HepG2 (cell line): ENCODE results near the gene ILKAP. TPM values are rescaled to one million over a fixed set of nuclear protein-coding genes. Genes with fewer than 3 reads are reported as not detected.
A peak's percentile ranks its signal among the peaks of the same experiment; 100 is the strongest.

ENCODE experiments used
- ATAC-seq: fragments of 200-7000 bp; cut with Tn5 transposase; 3 replicates; pipeline ENCODE4 v1.9.1; 2020; ENCODE audit warnings: mild to moderate bottlenecking, moderate library complexity
- Bru-seq: library from RNA; stranded (reverse); fragments of 400-500 nt; gene quantifications from one replicate; lab custom pipeline; 2021; lab: Mats Ljungman, UMichigan
- BruChase-seq, 2 experiments: library from RNA; stranded (reverse); fragments of 400-500 nt; gene quantifications; one replicate each; lab custom pipeline; 2021; lab: Mats Ljungman, UMichigan
- BruUV-seq: library from RNA; stranded (reverse); fragments of 400-500 nt; replicated peaks from 2 replicates; lab custom pipeline; 2021; lab: Mats Ljungman, UMichigan
- CTCF ChIA-PET: fragments of 300-600 bp; formaldehyde crosslinking; extraction: SDS; loops from one replicate; lab custom pipeline; 2021; ENCODE audit warnings: low total read pairs, inconsistent platforms, low intra/inter-chr PET ratio; lab: Yijun Ruan, JAX
- POLR2A ChIA-PET: fragments of 350-600 bp; sonication (Branson Sonifier 250); formaldehyde crosslinking; loops from one replicate; lab custom pipeline; 2020; ENCODE audit warnings: antibody characterized with exemption, inconsistent platforms; lab: Yijun Ruan, JAX
- DNase-seq: peaks from one replicate; pipeline ENCODE4 v3.0.0-alpha.2; 2015; ENCODE audit warnings: low spot score
- FAIRE-seq: peaks from 3 replicates; lab custom pipeline; 2011; peaks lifted over from hg19 to GRCh38; lab: Jason Lieb, UNC
- H2AFZ ChIP-seq: one replicate; pipeline ENCODE4 v1.6.1; 2011; ENCODE audit warnings: low read length, inconsistent platforms
- H3K27ac ChIP-seq: fragments of 300-600 bp; 3 replicates; pipeline ENCODE4 v1.8.0; 2011; ENCODE audit warnings: mixed run types, mild to moderate bottlenecking, mixed read lengths, low read length, inconsistent platforms; ENCODE audit not compliant: insufficient read depth; ENCODE audit errors: extremely low read length
- H3K27me3 ChIP-seq, 2 experiments: fragments of 200-600 bp in 1 of 2; 2 replicates in 1 of 2; 3 replicates in 1 of 2; pipeline versions ENCODE4 v1.6.0 to v1.8.0; 2011; ENCODE audit warnings: low read length in 2 of 2, mild to moderate bottlenecking in 2 of 2, moderate library complexity in 2 of 2, inconsistent platforms in 1 of 2; ENCODE audit not compliant: insufficient read depth in 2 of 2, control insufficient read depth in 1 of 2
- H3K36me3 ChIP-seq, 2 experiments: fragments of 200-600 bp in 1 of 2; replicated peaks in 1 of 2; 2 replicates in 1 of 2; 3 replicates in 1 of 2; pipeline versions ENCODE4 v1.5.1 to v1.8.0; 2011; ENCODE audit warnings: low read length in 2 of 2, inconsistent platforms in 1 of 2; ENCODE audit not compliant: insufficient read depth in 2 of 2, control insufficient read depth in 1 of 2
- H3K4me1 ChIP-seq: 2 replicates; pipeline ENCODE4 v1.5.1; 2012; ENCODE audit warnings: low read length, inconsistent platforms; ENCODE audit not compliant: insufficient read depth
- H3K4me2 ChIP-seq: 2 replicates; pipeline ENCODE4 v1.6.0; 2011; ENCODE audit warnings: low read depth, low read length, inconsistent platforms
- H3K4me3 ChIP-seq, 3 experiments: fragments of 200-600 bp in 1 of 3; sonication (generic), shearing (Covaris generic) in 1 of 3; replicated peaks in 1 of 3; 2 replicates each; pipeline ENCODE4 v1.5.1; 2011 to 2016; ENCODE audit warnings: low read length in 3 of 3, inconsistent platforms in 2 of 3, low read depth in 2 of 3, mild to moderate bottlenecking in 2 of 3, control low read depth in 1 of 3, mixed read lengths in 1 of 3; ENCODE audit not compliant: insufficient read depth in 1 of 3
- H3K79me2 ChIP-seq: one replicate; pipeline ENCODE4 v1.6.1; 2011; ENCODE audit warnings: low read length, inconsistent platforms; ENCODE audit not compliant: insufficient read depth
- H3K9ac ChIP-seq: 2 replicates; pipeline ENCODE4 v1.6.0; 2011; ENCODE audit warnings: mild to moderate bottlenecking, low read depth, low read length, inconsistent platforms; ENCODE audit not compliant: insufficient read depth
- H3K9me3 ChIP-seq: 2 replicates; pipeline ENCODE4 v1.5.1; 2012; ENCODE audit warnings: mild to moderate bottlenecking, low read length
- H4K20me1 ChIP-seq: 2 replicates; pipeline ENCODE4 v1.6.0; 2011; ENCODE audit warnings: inconsistent platforms, mild to moderate bottlenecking, low read length, moderate library complexity; ENCODE audit not compliant: insufficient read depth
- ARNT2 ChIP-seq: sonication (generic); formaldehyde crosslinking; IDR thresholded peaks from 2 replicates; pipeline ENCODE4 v1.8.0; 2022; ENCODE audit warnings: mild to moderate bottlenecking, low read depth, missing genetic modification reagents, moderate library complexity
- HOXA7 ChIP-seq: sonication (generic); formaldehyde crosslinking; IDR thresholded peaks from 2 replicates; pipeline ENCODE4 v1.8.1; 2022; ENCODE audit warnings: mild to moderate bottlenecking, missing genetic modification reagents, moderate library complexity
- IRX3 ChIP-seq: sonication (generic); formaldehyde crosslinking; IDR thresholded peaks from 2 replicates; pipeline ENCODE4 v1.8.1; 2023; ENCODE audit warnings: mild to moderate bottlenecking, low read depth, missing genetic modification reagents, borderline replicate concordance
- SNAI1 ChIP-seq: sonication (generic); formaldehyde crosslinking; IDR thresholded peaks from 2 replicates; pipeline ENCODE4 v1.5.0; 2020; ENCODE audit warnings: mild to moderate bottlenecking, missing genetic modification reagents, borderline replicate concordance
- ZKSCAN8 ChIP-seq: IDR thresholded peaks from 2 replicates; pipeline ENCODE4 v1.6.1; 2016; ENCODE audit warnings: borderline replicate concordance, missing genetic modification reagents, missing compliant biosample characterization
- ZNF350 ChIP-seq: sonication (generic); formaldehyde crosslinking; IDR thresholded peaks from 2 replicates; pipeline ENCODE4 v1.4.0; 2020; ENCODE audit warnings: mild to moderate bottlenecking, low read depth, missing genetic modification reagents, borderline replicate concordance
- ZNF446 ChIP-seq: sonication (generic); formaldehyde crosslinking; IDR thresholded peaks from 2 replicates; pipeline ENCODE4 v1.5.0; 2020; ENCODE audit warnings: mild to moderate bottlenecking, missing genetic modification reagents
- ZNF546 ChIP-seq: sonication (generic); formaldehyde crosslinking; conservative IDR thresholded peaks from 2 replicates; pipeline ENCODE4 v1.8.1; 2023; ENCODE audit warnings: mild to moderate bottlenecking, missing genetic modification reagents
- ZNF563 ChIP-seq: sonication (generic); formaldehyde crosslinking; IDR thresholded peaks from 2 replicates; pipeline ENCODE4 v1.8.0; 2022; ENCODE audit warnings: mild to moderate bottlenecking, moderate library complexity, missing genetic modification reagents
- WGBS: methylation state at CpG from one replicate; pipeline ENCODE4 v1.1.6; 2017; ENCODE audit warnings: low lambda C conversion rate; 5-methylcytosine and 5-hydroxymethylcytosine counted together
- in situ Hi-C: cut with HindIII; loops from 2 replicates; pipeline ENCODE4 v1.10.0; 2017; ENCODE audit warnings: low pct_unique_long_range_greater_than_20kb; ENCODE audit not compliant: extremely low pct_ligation_motif_present
- intact Hi-C: fragments of 100-400 bp; cut with micrococcal nuclease; formaldehyde crosslinking; loops from one replicate; pipeline ENCODE4 v1.10.0; 2022; ENCODE audit not compliant: unreplicated experiment
- long read RNA-seq, 2 experiments: library from RNA in 1 of 2; library from polyadenylated mRNA in 1 of 2; stranded (forward) in 1 of 2; unstranded in 1 of 2; transcript quantifications; one replicate each; pipeline ENCODE4 v2.0.0, GENCODE V29; 2019 to 2022
- polyA minus RNA-seq, 3 experiments: library from RNA; depleted of rRNA, polyadenylated mRNA; stranded (reverse); fragments of >200 nt; gene quantifications; 2 replicates each; pipeline ENCODE4 v1.2.3, GENCODE V29; 2011; ENCODE audit warnings: low replicate concordance in 1 of 3
- polyA plus RNA-seq, 8 experiments: library from polyadenylated mRNA; depleted of rRNA in 3 of 8; stranded (reverse) in 7 of 8; unstranded in 1 of 8; fragments of >200 nt; fragmentation: Illumina TruSeq in 4 of 8; extraction: Trizol in 4 of 8; gene quantifications; 2 replicates each; pipeline versions ENCODE4 v1.2.1 to v1.2.3, GENCODE V29; 2011 to 2016; ENCODE audit warnings: low read depth in 4 of 8, missing spikeins in 1 of 8, mixed read lengths in 1 of 8; ENCODE audit not compliant: insufficient read depth in 1 of 8
- total RNA-seq, 5 experiments: library from RNA; depleted of rRNA; stranded (reverse); fragments of >200 nt; fragmentation: Illumina TruSeq; extraction: Trizol; gene quantifications; 2 replicates each; pipeline ENCODE4 v1.2.3, GENCODE V29; 2016; ENCODE audit warnings: low read depth in 1 of 5
- TF ChIP-seq, protein P1 (sequence below): sonication (generic); formaldehyde crosslinking; IDR thresholded peaks from 2 replicates; pipeline ENCODE4 v1.4.0; 2020; ENCODE audit warnings: missing genetic modification reagents
- TF ChIP-seq, protein P2 (sequence below), 2 experiments: sonication (generic) in 1 of 2; formaldehyde crosslinking in 1 of 2; IDR thresholded peaks; 2 replicates each; pipeline versions ENCODE4 v1.5.1 to v1.6.1; 2011 to 2020; ENCODE audit warnings: borderline replicate concordance in 1 of 2, low read depth in 1 of 2, low read length in 1 of 2, mild to moderate bottlenecking in 1 of 2, missing genetic modification reagents in 1 of 2, moderate library complexity in 1 of 2

The ILKAP gene, protein sequence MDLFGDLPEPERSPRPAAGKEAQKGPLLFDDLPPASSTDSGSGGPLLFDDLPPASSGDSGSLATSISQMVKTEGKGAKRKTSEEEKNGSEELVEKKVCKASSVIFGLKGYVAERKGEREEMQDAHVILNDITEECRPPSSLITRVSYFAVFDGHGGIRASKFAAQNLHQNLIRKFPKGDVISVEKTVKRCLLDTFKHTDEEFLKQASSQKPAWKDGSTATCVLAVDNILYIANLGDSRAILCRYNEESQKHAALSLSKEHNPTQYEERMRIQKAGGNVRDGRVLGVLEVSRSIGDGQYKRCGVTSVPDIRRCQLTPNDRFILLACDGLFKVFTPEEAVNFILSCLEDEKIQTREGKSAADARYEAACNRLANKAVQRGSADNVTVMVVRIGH
- 28.8 and 33.1 TPM in 2 replicates for total RNA-seq (2016; rRNA removed; fragmentation: Illumina TruSeq; extraction: Trizol)
- 48.9 and 49.3 TPM in 2 replicates for total RNA-seq (2016; cell fraction: cytosol; rRNA removed; fragmentation: Illumina TruSeq; extraction: Trizol; ENCODE audit: low read depth)
- total RNA-seq (2016; cell fraction: insoluble cytoplasmic fraction; rRNA removed; fragmentation: Illumina TruSeq; extraction: Trizol): 29.4 and 32.7 TPM in 2 replicates
- total RNA-seq (2016; cell fraction: membrane; rRNA removed; fragmentation: Illumina TruSeq; extraction: Trizol): 27.7 and 27.8 TPM in 2 replicates
- 36.5 and 38.3 TPM in 2 replicates for total RNA-seq (2016; cell fraction: nucleus; rRNA removed; fragmentation: Illumina TruSeq; extraction: Trizol)
- 29.6 and 31.7 TPM in 2 replicates for polyA plus RNA-seq (2011; rRNA removed)
- polyA plus RNA-seq (2011; cell fraction: cytosol; rRNA removed): 18.8 and 19.7 TPM in 2 replicates
- 88.3 TPM in 2 replicates for polyA plus RNA-seq (2011; cell fraction: nucleus; rRNA removed)
- 20.7 and 25.1 TPM in 2 replicates for polyA plus RNA-seq (2012)
- polyA plus RNA-seq (2016; cell fraction: cytosol; fragmentation: Illumina TruSeq; extraction: Trizol; ENCODE audit: low read depth): 19.8 and 22.9 TPM in 2 replicates
- polyA plus RNA-seq (2016; cell fraction: insoluble cytoplasmic fraction; fragmentation: Illumina TruSeq; extraction: Trizol; ENCODE audit: low read depth): 37.7 and 40.4 TPM in 2 replicates
- polyA plus RNA-seq (2016; cell fraction: membrane; fragmentation: Illumina TruSeq; extraction: Trizol; ENCODE audit: low read depth): 21.8 and 23.4 TPM in 2 replicates
- polyA plus RNA-seq (2016; cell fraction: nucleus; fragmentation: Illumina TruSeq; extraction: Trizol; ENCODE audit: insufficient read depth, low read depth): 90.6 and 92.2 TPM in 2 replicates
- 19.4 and 31.8 TPM in 2 replicates for polyA minus RNA-seq (2011; rRNA and poly(A)+ RNA removed; ENCODE audit: low replicate concordance)
- polyA minus RNA-seq (2011; cell fraction: cytosol; rRNA and poly(A)+ RNA removed): 6.0 and 7.4 TPM in 2 replicates
- 50.5 and 52.7 TPM in 2 replicates for polyA minus RNA-seq (2011; cell fraction: nucleus; rRNA and poly(A)+ RNA removed)
- Bru-seq, nascent RNA: percentile 89 among the genes with signal in this experiment
- BruChase-seq, experiment 1, labeled RNA remaining after a 6-hour chase: percentile 86 among the genes with signal in this experiment
- BruChase-seq, experiment 2, labeled RNA remaining after a 2-hour chase: percentile 89 among the genes with signal in this experiment
- long read RNA-seq, experiment 1, transcript ILKAP-201 (12 exons, 1,490 nt): major isoform, 47 of 68 reads
- long read RNA-seq, experiment 1, partial matches to known transcripts: 3 of 68 reads
- long read RNA-seq, experiment 1, other reads (novel, unspliced or antisense): 15 of 68 reads
- long read RNA-seq, experiment 2, transcript ILKAP-201 (12 exons, 1,490 nt): major isoform, 53 of 77 reads
- long read RNA-seq, experiment 2, partial matches to known transcripts: 13 of 77 reads
- long read RNA-seq, experiment 2, other reads (novel, unspliced or antisense): 11 of 77 reads

DNA sequence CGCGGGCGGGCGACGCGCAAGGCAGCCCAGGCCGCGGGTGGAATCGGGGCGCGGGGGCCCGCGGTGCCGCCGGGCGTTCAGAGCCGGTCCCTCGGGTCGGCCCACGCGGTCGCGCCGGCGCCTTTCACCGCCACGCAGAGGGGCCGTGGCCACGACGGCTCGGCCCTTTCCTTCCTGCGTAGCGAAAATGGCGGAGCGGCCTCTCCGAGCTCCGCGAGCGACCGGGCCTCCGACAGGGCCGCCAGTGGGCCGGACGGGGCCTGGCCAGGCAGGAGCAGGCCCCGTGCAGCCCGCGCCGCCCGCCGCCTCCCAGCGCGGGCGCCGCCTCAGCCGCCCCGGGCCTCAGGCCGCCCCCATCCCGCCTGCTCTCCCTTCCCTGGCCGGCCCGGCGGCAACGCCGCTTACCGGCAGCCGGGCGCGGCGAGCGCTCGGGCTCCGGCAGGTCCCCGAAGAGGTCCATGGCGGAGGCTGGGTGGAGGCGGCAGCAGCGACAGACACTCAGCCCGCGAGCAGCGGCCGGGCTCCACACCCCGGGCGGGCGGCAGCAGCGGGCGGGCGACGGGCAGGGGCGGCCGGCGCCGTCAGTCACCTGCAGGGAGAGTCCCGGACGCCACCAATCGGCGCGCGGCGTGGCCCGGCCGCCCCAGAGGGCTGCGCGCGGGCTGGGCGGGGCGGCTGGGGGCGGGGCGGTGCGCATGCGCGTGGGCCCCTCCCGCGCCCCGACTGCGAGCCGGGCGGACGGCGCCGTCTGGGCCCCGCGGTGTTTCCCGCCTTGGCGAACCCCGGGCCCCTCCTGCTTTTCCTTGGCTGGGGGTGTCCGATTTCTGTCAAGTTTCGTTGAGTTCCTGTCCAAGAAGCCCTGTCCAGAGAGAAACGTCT is at the start of gene ILKAP:
TSS of gene ILKAP (minus strand) at position 602 of the 879 bp plus-strand sequence. CDS start at position 460, 142 bp downstream.
- DNase-seq (peak; percentile 75), ATAC-seq (peak; percentile 99), FAIRE-seq (no peak)
- H3K4me3 ChIP-seq: peak within 1 kb of the TSS; percentile 72 to 89 (median 81)
- H3K4me1 ChIP-seq: peaks cover 44% of the 10 kb centered on the region
- peaks cover 0 to 25% of the 10 kb centered on the region in 2 experiments; a peak in 2 of 5 replicates for H3K27me3 ChIP-seq
- H2AFZ ChIP-seq: peak within 1 kb of the TSS; percentile 89
- peak within 1 kb of the TSS; percentile 59 for H3K27ac ChIP-seq
- H3K9me3 ChIP-seq: no peaks in the 10 kb centered on the region
- H3K79me2 ChIP-seq: peaks cover 50% of the 10 kb centered on the region
- peaks cover 20% of the 10 kb centered on the region for H4K20me1 ChIP-seq
- CTCF ChIA-PET: interaction anchor here (0.9 kb wide), 1 partner anchor 38 kb away, joined by 3 read pairs; no protein-coding TSS in a partner anchor
- peak within 1 kb of the TSS; percentile 95 for H3K4me2 ChIP-seq
- POLR2A ChIA-PET: interaction anchor here (1.0 to 1.8 kb wide), 8 partner anchors 17 to 143 kb away, joined by 3 to 8 read pairs (median 4); partner anchors contain the start of genes HES6 and SCLY
- H3K36me3 ChIP-seq: 0 out of 5 replicates have a peak, but pooled peaks cover 0 to 3% of the 10 kb centered on the region in 2 experiments
- in situ Hi-C loops (no loop called here), intact Hi-C loops (loop anchor here (1.0 to 5.0 kb wide), 2 partner anchors 39 to 60 kb away; partner anchors contain the start of gene HES6)
- peak within 1 kb of the TSS; percentile 88 for H3K9ac ChIP-seq
- WGBS: under 1% methylated on average over 29 of the region's 126 CpGs
- no TSS peak for BruUV-seq
- TF ChIP-seq ZNF563 (peak; percentile 86), ARNT2 (CRISPR knock-in tag) (peak; percentile 90), ZNF350 (CRISPR knock-in tag) (peak; percentile 41; the same call in 1 of the 2 replicates), SNAI1 (CRISPR knock-in tag) (no peak), ZNF546 (CRISPR knock-in tag) (no peak), IRX3 (peak; percentile 96), ZKSCAN8 (CRISPR knock-in tag) (no peak), HOXA7 (CRISPR knock-in tag) (no peak), ZNF446 (peak; percentile 92; the same call in 1 of the 2 replicates)
- TF ChIP-seq, protein P1, sequence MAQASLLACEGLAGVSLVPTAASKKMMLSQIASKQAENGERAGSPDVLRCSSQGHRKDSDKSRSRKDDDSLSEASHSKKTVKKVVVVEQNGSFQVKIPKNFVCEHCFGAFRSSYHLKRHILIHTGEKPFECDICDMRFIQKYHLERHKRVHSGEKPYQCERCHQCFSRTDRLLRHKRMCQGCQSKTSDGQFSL (CRISPR knock-in tag): no peak
- TF ChIP-seq, protein P2, sequence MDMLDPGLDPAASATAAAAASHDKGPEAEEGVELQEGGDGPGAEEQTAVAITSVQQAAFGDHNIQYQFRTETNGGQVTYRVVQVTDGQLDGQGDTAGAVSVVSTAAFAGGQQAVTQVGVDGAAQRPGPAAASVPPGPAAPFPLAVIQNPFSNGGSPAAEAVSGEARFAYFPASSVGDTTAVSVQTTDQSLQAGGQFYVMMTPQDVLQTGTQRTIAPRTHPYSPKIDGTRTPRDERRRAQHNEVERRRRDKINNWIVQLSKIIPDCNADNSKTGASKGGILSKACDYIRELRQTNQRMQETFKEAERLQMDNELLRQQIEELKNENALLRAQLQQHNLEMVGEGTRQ (IDR thresholded peaks at IDR 0.05; ENCODE audit: low read depth, low read length): no peak
- TF ChIP-seq, protein P2 (CRISPR knock-in tag; IDR thresholded peaks at IDR 0.05; ENCODE audit: borderline replicate concordance): no peak
